ENCODE data around the gene TMEM87B. TPM values are rescaled to one million over a fixed set of nuclear protein-coding genes. Genes with fewer than 3 reads are reported as not detected.

The TMEM87B gene
- total and polyA plus RNA-seq, 12 donors: 8.9 to 37.5 (median 29.1) TPM

- TF ChIP-seq CTCF (IDR thresholded peaks at IDR 0.05) (no peak), POLR2A (IDR thresholded peaks at IDR 0.05) (no peak)
- Histone ChIP-seq H3K36me3 (replicated peaks in 1 of 2) (peaks cover 0 to 32% of the 10 kb centered on the region in 2 donors), H3K27me3 (no peaks in the 10 kb centered on the region), H3K4me1 (replicated peaks in 1 of 2) (no peaks in the 10 kb centered on the region), H3K4me3 (no peak overlapping the region), H3K27ac (no peak overlapping the region), H3K9me3 (replicated peaks in 1 of 3) (no peaks in the 10 kb centered on the region)
- intact Hi-C loops (cut with DNase I): no loop called here
- DNase-seq: no peak
- 64 to 88% (median 73%) methylated on average over 1 of the region's 1 CpG for WGBS, 4 donors
Measured at GRCh38 chr2:112093216-112093615, 38.1 kb downstream of the TMEM87B start.

- H3K9me3 ChIP-seq (replicated peaks in 1 of 3): no peaks in the 10 kb centered on the region
- no peak for DNase-seq
- no peak overlapping the region for H3K27ac ChIP-seq
- H3K36me3 ChIP-seq (replicated peaks in 1 of 2): peaks cover 0 to 35% of the 10 kb centered on the region in 2 donors
- no peaks in the 10 kb centered on the region for H3K4me1 ChIP-seq (replicated peaks in 1 of 2)
- intact Hi-C loops (cut with DNase I): no loop called here
- WGBS, 4 donors: 83 to 93% (median 89%) methylated on average over 1 of the region's 1 CpG
- H3K27me3 ChIP-seq: no peaks in the 10 kb centered on the region
- TF ChIP-seq CTCF (IDR thresholded peaks at IDR 0.05) (no peak), POLR2A (IDR thresholded peaks at IDR 0.05) (no peak)
- no peak overlapping the region for H3K4me3 ChIP-seq
Measured at GRCh38 chr2:112095681-112096080, 40.6 kb downstream of the TMEM87B start.

GRCh38 chr2:112096098-112096497 lies 41.0 kb downstream of the TMEM87B start:
- no peaks in the 10 kb centered on the region for H3K9me3 ChIP-seq (replicated peaks in 1 of 3)
- WGBS, 4 donors: 81 to 93% (median 85%) methylated on average over 10 of the region's 10 CpGs
- no peak overlapping the region for H3K27ac ChIP-seq
- H3K4me3 ChIP-seq: no peak overlapping the region
- TF ChIP-seq CTCF (IDR thresholded peaks at IDR 0.05) (no peak), POLR2A (IDR thresholded peaks at IDR 0.05) (no peak)
- no peak for DNase-seq
- intact Hi-C loops (cut with DNase I): no loop called here
- H3K4me1 ChIP-seq (replicated peaks in 1 of 2): no peaks in the 10 kb centered on the region
- H3K27me3 ChIP-seq: no peaks in the 10 kb centered on the region
- H3K36me3 ChIP-seq (replicated peaks in 1 of 2): peaks cover 0 to 35% of the 10 kb centered on the region in 2 donors

- 89 to 97% (median 95%) methylated on average over 1 of the region's 1 CpG for WGBS, 4 donors
Measured at GRCh38 chr2:112108178-112108832, 53.2 kb downstream of the TMEM87B start.

More at GRCh38 chr2:112108178-112108832, 53.2 kb downstream of the TMEM87B start:
- H3K27me3 ChIP-seq: no peaks in the 10 kb centered on the region
- H3K9me3 ChIP-seq (replicated peaks in 1 of 3): peaks cover 0 to 7% (median 0%) of the 10 kb centered on the region in 3 donors
- H3K36me3 ChIP-seq (replicated peaks in 1 of 2): peaks cover 0 to 39% of the 10 kb centered on the region in 2 donors
- TF ChIP-seq POLR2A (IDR thresholded peaks at IDR 0.05) (no peak), CTCF (IDR thresholded peaks at IDR 0.05) (no peak)
- no peak overlapping the region for H3K27ac ChIP-seq
- DNase-seq: no peak
- intact Hi-C loops (cut with DNase I): no loop called here
- H3K4me3 ChIP-seq: no peak overlapping the region
- no peaks in the 10 kb centered on the region for H3K4me1 ChIP-seq (replicated peaks in 1 of 2)

Measured in adrenal gland (tissue), 12 donors.